ENCODE measurements around the gene BCL10. TPM values are rescaled to one million over a fixed set of nuclear protein-coding genes. Genes with fewer than 3 reads are reported as not detected.

Gene BCL10
- total and polyA plus RNA-seq, 3 donors from 2014 or later = 16.5 to 21.2 (median 16.8) TPM

GRCh38 chr1:85318217-85318616 lies 41.8 kb upstream of the BCL10 start:
- no peak for DNase-seq
- Histone ChIP-seq H3K4me1 (no peaks in the 10 kb centered on the region), H3K27ac (no peak overlapping the region), H3K4me3 (no peak overlapping the region), H3K27me3 (no peaks in the 10 kb centered on the region), H3K36me3 (ENCODE audit: low read depth, missing control alignments) (no peaks in the 10 kb centered on the region), H3K9me3 (no peaks in the 10 kb centered on the region)
- intact Hi-C loops (cut with DNase I; ENCODE audit: low total_unique reads) = no loop called here
- WGBS, 2 donors = 96 to 100% methylated on average over 1 of the region's 1 CpG
- TF ChIP-seq CTCF (IDR thresholded peaks at IDR 0.05) = no peak
- TF ChIP-seq POLR2A (IDR thresholded peaks at IDR 0.05) = no peak

GRCh38 chr1:85317560-85317959 lies 41.1 kb upstream of the BCL10 start:
- TF ChIP-seq POLR2A (IDR thresholded peaks at IDR 0.05) = no peak
- no peak for TF ChIP-seq CTCF (IDR thresholded peaks at IDR 0.05)
- H3K4me1 ChIP-seq = no peaks in the 10 kb centered on the region
- intact Hi-C loops (cut with DNase I; ENCODE audit: low total_unique reads) = no loop called here
- WGBS, 2 donors = 83 to 85% methylated on average over 5 of the region's 5 CpGs
- H3K27ac ChIP-seq = no peak overlapping the region
- no peak for DNase-seq
- H3K4me3 ChIP-seq = no peak overlapping the region
- no peaks in the 10 kb centered on the region for H3K9me3 ChIP-seq
- H3K27me3 ChIP-seq = no peaks in the 10 kb centered on the region
- no peaks in the 10 kb centered on the region for H3K36me3 ChIP-seq (ENCODE audit: low read depth, missing control alignments)

GRCh38 chr1:85316321-85316720 lies 39.9 kb upstream of the BCL10 start:
- no peak overlapping the region for H3K4me3 ChIP-seq
- no peaks in the 10 kb centered on the region for H3K36me3 ChIP-seq (ENCODE audit: low read depth, missing control alignments)
- 90 to 93% methylated on average over 2 of the region's 2 CpGs for WGBS, 2 donors
- intact Hi-C loops (cut with DNase I; ENCODE audit: low total_unique reads) = no loop called here
- TF ChIP-seq CTCF (IDR thresholded peaks at IDR 0.05) (no peak), POLR2A (IDR thresholded peaks at IDR 0.05) (no peak)
- DNase-seq = no peak
- H3K27me3 ChIP-seq = no peaks in the 10 kb centered on the region
- no peak overlapping the region for H3K27ac ChIP-seq
- no peaks in the 10 kb centered on the region for H3K9me3 ChIP-seq
- H3K4me1 ChIP-seq = no peaks in the 10 kb centered on the region

GRCh38 chr1:85315789-85316188 lies 39.4 kb upstream of the BCL10 start:
- Histone ChIP-seq H3K27ac (no peak overlapping the region), H3K27me3 (no peaks in the 10 kb centered on the region), H3K36me3 (ENCODE audit: low read depth, missing control alignments) (no peaks in the 10 kb centered on the region), H3K4me1 (no peaks in the 10 kb centered on the region), H3K4me3 (no peak overlapping the region), H3K9me3 (no peaks in the 10 kb centered on the region)
- intact Hi-C loops (cut with DNase I; ENCODE audit: low total_unique reads) = no loop called here
- no peak for TF ChIP-seq CTCF (IDR thresholded peaks at IDR 0.05)
- TF ChIP-seq POLR2A (IDR thresholded peaks at IDR 0.05) = no peak
- no peak for DNase-seq
- WGBS, 2 donors = 80 to 81% methylated on average over 8 of the region's 8 CpGs

GRCh38 chr1:85314726-85315125 lies 38.3 kb upstream of the BCL10 start:
- Histone ChIP-seq H3K27ac (peak overlapping the region in 1 of 2 donors; percentile 79), H3K4me1 (no peaks in the 10 kb centered on the region), H3K4me3 (no peak overlapping the region), H3K36me3 (ENCODE audit: low read depth, missing control alignments) (no peaks in the 10 kb centered on the region), H3K27me3 (no peaks in the 10 kb centered on the region), H3K9me3 (no peaks in the 10 kb centered on the region)
- DNase-seq = no peak
- intact Hi-C loops (cut with DNase I; ENCODE audit: low total_unique reads) = loop anchor here (5.0 kb wide), 1 partner anchor 268 kb away; the partner anchor contains the start of gene CCN1
- TF ChIP-seq CTCF (IDR thresholded peaks at IDR 0.05) (no peak), POLR2A (IDR thresholded peaks at IDR 0.05) (no peak)
